Myometrial cell (primary cell): Measurements from ENCODE around the gene CREB3L2. TPM values are rescaled to one million over a fixed set of nuclear protein-coding genes. Genes with fewer than 3 reads are reported as not detected.

Experiments
- total RNA-seq: library from RNA; depleted of rRNA; stranded (reverse); fragments of >200 nt; gene quantifications from 2 replicates; pipeline ENCODE4 v1.2.3, GENCODE V29; 2015

CREB3L2 gene
- total RNA-seq, result 20.8 and 27.6 TPM in 2 replicates

GRCh38 chr7:138001529-138002095 lies at the start of gene CREB3L2:
CREB3L2 (minus strand) TSS chr7:138002086; CDS start chr7:138001705, 381 bp downstream.

GRCh38 chr7:137846827-137847567 lies 154.9 kb downstream of the CREB3L2 start, which contains the start of gene DGKI:
DGKI (minus strand) TSS chr7:137846974.

Other genes with a start within 250 kb of the CREB3L2 start
- 0.86 and 0.89 TPM in 2 replicates for gene DGKI, start 155.1 kb downstream of the CREB3L2 start, total RNA-seq
- gene AKR1D1, start 74.4 kb upstream of the CREB3L2 start, total RNA-seq, result not detected in 2 replicates